BJ (cell line): ENCODE data around the gene HBE1. TPM values are rescaled to one million over a fixed set of nuclear protein-coding genes. Genes with fewer than 3 reads are reported as not detected.

ENCODE experiments used
- CTCF ChIA-PET: fragments of 350-600 bp; formaldehyde crosslinking; extraction: SDS; loops from one replicate; lab custom pipeline; 2021; ENCODE audit warnings: antibody characterized with exemption, inconsistent platforms; lab: Yijun Ruan, JAX
- POLR2A ChIA-PET: fragments of 300-600 bp; sonication (Branson Sonifier 250); formaldehyde crosslinking; extraction: SDS; loops from one replicate; lab custom pipeline; 2021; ENCODE audit warnings: antibody characterized with exemption; lab: Charles Lee
- DNase-seq: peaks from one replicate; pipeline ENCODE4 v3.0.0-alpha.2; 2011; ENCODE audit warnings: low read depth
- H3K27me3 ChIP-seq: 2 replicates; pipeline ENCODE4 v1.6.0; 2011; ENCODE audit warnings: low read length; ENCODE audit not compliant: control insufficient read depth, insufficient read depth
- H3K36me3 ChIP-seq: 2 replicates; pipeline ENCODE4 v1.5.1; 2011; ENCODE audit warnings: low read length; ENCODE audit not compliant: control insufficient read depth, insufficient read depth
- H3K4me3 ChIP-seq: 2 replicates; pipeline ENCODE4 v1.5.1; 2011; ENCODE audit warnings: low read depth, mild to moderate bottlenecking, control low read depth, low read length
- polyA plus RNA-seq: library from polyadenylated mRNA; depleted of rRNA; stranded (reverse); fragments of >200 nt; gene quantifications from 2 replicates; pipeline ENCODE4 v1.2.3, GENCODE V29; 2011; rRNA removed
- TF ChIP-seq, protein P1 (sequence below): IDR thresholded peaks from 2 replicates; pipeline ENCODE4 v1.5.1; 2011; ENCODE audit warnings: low read depth, mild to moderate bottlenecking, control low read depth, inconsistent platforms, low read length, moderate library complexity; ENCODE audit not compliant: insufficient read depth

Gene HBE1
- polyA plus RNA-seq, 1 experiment: not detected

DNA sequence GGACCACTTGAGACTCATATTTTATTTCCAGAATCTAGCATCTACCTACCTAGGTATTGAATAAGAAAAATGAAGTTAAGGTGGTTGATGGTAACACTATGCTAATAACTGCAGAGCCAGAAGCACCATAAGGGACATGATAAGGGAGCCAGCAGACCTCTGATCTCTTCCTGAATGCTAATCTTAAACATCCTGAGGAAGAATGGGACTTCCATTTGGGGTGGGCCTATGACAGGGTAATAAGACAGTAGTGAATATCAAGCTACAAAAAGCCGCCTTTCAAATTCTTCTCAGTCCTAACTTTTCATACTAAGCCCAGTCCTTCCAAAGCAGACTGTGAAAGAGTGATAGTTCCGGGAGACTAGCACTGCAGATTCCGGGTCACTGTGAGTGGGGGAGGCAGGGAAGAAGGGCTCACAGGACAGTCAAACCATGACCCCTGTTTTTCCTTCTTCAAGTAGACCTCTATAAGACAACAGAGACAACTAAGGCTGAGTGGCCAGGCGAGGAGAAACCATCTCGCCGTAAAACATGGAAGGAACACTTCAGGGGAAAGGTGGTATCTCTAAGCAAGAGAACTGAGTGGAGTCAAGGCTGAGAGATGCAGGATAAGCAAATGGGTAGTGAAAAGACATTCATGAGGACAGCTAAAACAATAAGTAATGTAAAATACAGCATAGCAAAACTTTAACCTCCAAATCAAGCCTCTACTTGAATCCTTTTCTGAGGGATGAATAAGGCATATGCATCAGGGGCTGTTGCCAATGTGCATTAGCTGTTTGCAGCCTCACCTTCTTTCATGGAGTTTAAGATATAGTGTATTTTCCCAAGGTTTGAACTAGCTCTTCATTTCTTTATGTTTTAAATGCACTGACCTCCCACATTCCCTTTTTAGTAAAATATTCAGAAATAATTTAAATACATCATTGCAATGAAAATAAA, 44.9 kb downstream of the HBE1 start:
- DNase-seq: no peak
- no peak overlapping the region for H3K4me3 ChIP-seq
- ChIA-PET CTCF (interaction anchor here (0.5 kb wide), 1 partner anchor 37 kb away, joined by 6 read pairs; no protein-coding TSS in a partner anchor), POLR2A (no interaction called here)
- TF ChIP-seq, protein P1, sequence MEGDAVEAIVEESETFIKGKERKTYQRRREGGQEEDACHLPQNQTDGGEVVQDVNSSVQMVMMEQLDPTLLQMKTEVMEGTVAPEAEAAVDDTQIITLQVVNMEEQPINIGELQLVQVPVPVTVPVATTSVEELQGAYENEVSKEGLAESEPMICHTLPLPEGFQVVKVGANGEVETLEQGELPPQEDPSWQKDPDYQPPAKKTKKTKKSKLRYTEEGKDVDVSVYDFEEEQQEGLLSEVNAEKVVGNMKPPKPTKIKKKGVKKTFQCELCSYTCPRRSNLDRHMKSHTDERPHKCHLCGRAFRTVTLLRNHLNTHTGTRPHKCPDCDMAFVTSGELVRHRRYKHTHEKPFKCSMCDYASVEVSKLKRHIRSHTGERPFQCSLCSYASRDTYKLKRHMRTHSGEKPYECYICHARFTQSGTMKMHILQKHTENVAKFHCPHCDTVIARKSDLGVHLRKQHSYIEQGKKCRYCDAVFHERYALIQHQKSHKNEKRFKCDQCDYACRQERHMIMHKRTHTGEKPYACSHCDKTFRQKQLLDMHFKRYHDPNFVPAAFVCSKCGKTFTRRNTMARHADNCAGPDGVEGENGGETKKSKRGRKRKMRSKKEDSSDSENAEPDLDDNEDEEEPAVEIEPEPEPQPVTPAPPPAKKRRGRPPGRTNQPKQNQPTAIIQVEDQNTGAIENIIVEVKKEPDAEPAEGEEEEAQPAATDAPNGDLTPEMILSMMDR: no peak
- H3K27me3 ChIP-seq: no peaks in the 10 kb centered on the region
- no peaks in the 10 kb centered on the region for H3K36me3 ChIP-seq

DNA sequence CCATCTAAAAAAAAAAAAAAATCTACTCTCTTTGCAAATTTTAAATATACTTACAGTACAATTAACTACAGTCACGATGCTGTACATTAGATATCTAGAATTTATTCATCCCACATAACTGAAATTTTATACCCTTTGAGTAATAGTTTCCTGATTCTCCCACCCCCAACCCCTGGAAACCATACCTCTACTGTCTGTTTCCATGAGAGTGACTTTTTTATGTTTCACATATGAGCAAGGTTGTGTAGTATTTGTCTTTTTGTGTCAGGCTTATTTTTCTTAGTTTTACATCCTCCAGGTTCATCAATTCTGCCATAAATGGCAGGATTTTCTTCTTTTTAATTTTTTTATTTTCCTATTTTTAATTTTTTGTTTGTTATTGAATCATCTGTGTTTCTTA, 46.1 kb downstream of the HBE1 start:
- Histone ChIP-seq H3K27me3 (no peaks in the 10 kb centered on the region), H3K36me3 (no peaks in the 10 kb centered on the region), H3K4me3 (no peak overlapping the region)
- ChIA-PET CTCF (no interaction called here), POLR2A (no interaction called here)
- DNase-seq: no peak
- TF ChIP-seq, protein P1: no peak

DNA sequence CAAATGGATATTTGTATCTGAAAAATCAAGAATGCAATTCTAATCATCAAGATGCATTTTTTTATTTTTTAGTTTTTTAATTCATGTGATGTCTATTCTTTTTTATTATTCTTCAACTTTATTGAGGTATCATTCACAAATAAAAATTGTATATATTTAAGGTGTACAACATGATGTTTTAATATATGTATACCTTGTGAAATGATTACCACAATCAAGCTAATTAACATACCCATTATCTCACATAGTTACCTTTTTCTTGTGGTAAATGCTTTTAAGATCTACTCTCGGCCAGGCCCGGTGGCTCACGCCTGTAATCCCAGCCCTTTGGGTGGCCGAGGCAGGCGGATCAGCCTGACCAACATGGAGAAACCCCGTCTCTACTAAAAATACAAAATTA, 46.6 kb downstream of the HBE1 start:
- DNase-seq: no peak
- no peaks in the 10 kb centered on the region for H3K36me3 ChIP-seq
- ChIA-PET POLR2A (no interaction called here), CTCF (no interaction called here)
- no peak overlapping the region for H3K4me3 ChIP-seq
- TF ChIP-seq, protein P1: no peak
- H3K27me3 ChIP-seq: no peaks in the 10 kb centered on the region

Other genes with a start within 250 kb of the HBE1 start
- gene OR52J3, start 223.4 kb downstream of the HBE1 start, polyA plus RNA-seq: not detected in 2 replicates
- gene OR52E2, start 210.3 kb downstream of the HBE1 start, polyA plus RNA-seq: not detected in 2 replicates
- gene OR52E1, start 200.4 kb downstream of the HBE1 start, polyA plus RNA-seq: not detected in 2 replicates
- gene OR52A5, start 131.6 kb downstream of the HBE1 start, polyA plus RNA-seq: not detected in 2 replicates
- gene OR52A1, start 115.2 kb downstream of the HBE1 start, polyA plus RNA-seq: not detected in 2 replicates
- not detected in 2 replicates for gene OR51V1, start 69.3 kb downstream of the HBE1 start, polyA plus RNA-seq
- not detected in 2 replicates for gene HBB, start 42.9 kb downstream of the HBE1 start, polyA plus RNA-seq
- gene HBD, start 35.5 kb downstream of the HBE1 start, polyA plus RNA-seq: 0.56 and 1.0 TPM in 2 replicates
- gene HBG1, start 20.1 kb downstream of the HBE1 start, polyA plus RNA-seq: not detected in 2 replicates
- gene HBG2, start 15.2 kb downstream of the HBE1 start, polyA plus RNA-seq: not detected in 2 replicates
- gene OR51B4, start 32.0 kb upstream of the HBE1 start, polyA plus RNA-seq: not detected in 2 replicates
- gene OR51B2, start 54.4 kb upstream of the HBE1 start, polyA plus RNA-seq: not detected in 2 replicates
- 0.05 TPM in 1 of 2 replicates, not detected in the other for gene OR51B5, start 73.6 kb upstream of the HBE1 start, polyA plus RNA-seq
- gene OR51B6, start 81.6 kb upstream of the HBE1 start, polyA plus RNA-seq: not detected in 2 replicates
- gene OR51M1, start 113.9 kb upstream of the HBE1 start, polyA plus RNA-seq: not detected in 2 replicates
- gene OR51Q1, start 152.2 kb upstream of the HBE1 start, polyA plus RNA-seq: not detected in 2 replicates
- not detected in 2 replicates for gene OR51I1, start 171.6 kb upstream of the HBE1 start, polyA plus RNA-seq
- gene OR51I2, start 179.4 kb upstream of the HBE1 start, polyA plus RNA-seq: not detected in 2 replicates
- not detected in 2 replicates for gene OR52D1, start 218.7 kb upstream of the HBE1 start, polyA plus RNA-seq
- gene UBQLN3, start 240.0 kb upstream of the HBE1 start, polyA plus RNA-seq: 0.05 TPM in 1 of 2 replicates, not detected in the other
- 0.25 and 0.31 TPM in 2 replicates for gene UBQLNL, start 246.8 kb upstream of the HBE1 start, polyA plus RNA-seq